Heart right ventricle (tissue), 16 donors: ENCODE data around the gene USP2. TPM values are rescaled to one million over a fixed set of nuclear protein-coding genes. Genes with fewer than 3 reads are reported as not detected.
A peak's percentile ranks its signal among the peaks of the same experiment; 100 is the strongest.

ENCODE experiments used
- ATAC-seq, 8 donors: fragments of 200-7000 bp; cut with Tn5 transposase; one replicate each; pipeline ENCODE4 v1.9.1; 2020; ENCODE audit warnings: mild to moderate bottlenecking in 8 of 8, moderate library complexity in 8 of 8, moderate number of reproducible peaks in 1 of 8
- DNase-seq, 2 donors: peaks; one replicate each; pipeline ENCODE4 v3.0.0-alpha.2; 2020
- H3K27ac ChIP-seq, 10 donors: fragments of 200-600 bp; sonication (generic) in 2 of 10; one replicate each; pipeline versions ENCODE4 v1.5.0 to v1.8.0; 2020 to 2022; ENCODE audit warnings: mild to moderate bottlenecking in 3 of 10
- H3K27me3 ChIP-seq, 7 donors: fragments of 200-600 bp; one replicate each; pipeline ENCODE4 v1.8.0; 2021 to 2022; ENCODE audit warnings: mild to moderate bottlenecking in 2 of 7
- H3K36me3 ChIP-seq, 9 donors: fragments of 200-600 bp; sonication (generic) in 1 of 9; one replicate each; pipeline versions ENCODE4 v1.5.0 to v1.8.0; 2020 to 2022; ENCODE audit warnings: mild to moderate bottlenecking in 2 of 9
- H3K4me1 ChIP-seq, 9 donors: fragments of 200-600 bp; sonication (generic) in 1 of 9; one replicate each; pipeline versions ENCODE4 v1.5.0 to v1.8.0; 2020 to 2022; ENCODE audit warnings: mild to moderate bottlenecking in 4 of 9
- H3K4me3 ChIP-seq, 10 donors: fragments of 200-600 bp; sonication (generic) in 2 of 10; one replicate each; pipeline versions ENCODE4 v1.5.0 to v1.8.0; 2020 to 2022; ENCODE audit warnings: mild to moderate bottlenecking in 7 of 10, moderate library complexity in 2 of 10
- H3K9me3 ChIP-seq, 11 donors: fragments of 200-600 bp in 10 of 11; sonication (generic) in 2 of 11; one replicate each; pipeline versions ENCODE4 v1.5.0 to v1.8.0; 2013 to 2022; ENCODE audit warnings: mild to moderate bottlenecking in 2 of 11, control low read depth in 1 of 11, moderate library complexity in 1 of 11
- CTCF ChIP-seq, 9 donors: fragments of 200-600 bp; sonication (generic) in 2 of 9; IDR thresholded peaks; one replicate each; pipeline versions ENCODE4 v1.5.0 to v1.8.0; 2021 to 2022; ENCODE audit warnings: antibody characterized with exemption in 9 of 9, mild to moderate bottlenecking in 5 of 9, moderate library complexity in 1 of 9
- WGBS, 2 donors: extraction: QIAGEN DNeasy Blood & Tissue Kit; methylation state at CpG; one replicate each; pipeline ENCODE4 v1.1.7; 2013; ENCODE audit warnings: inconsistent platforms in 1 of 2; 5-methylcytosine and 5-hydroxymethylcytosine counted together
- intact Hi-C, 10 donors: fragments of 100-400 bp; cut with DNase I; formaldehyde crosslinking; loops; one replicate each; pipeline versions ENCODE4 v1.11.1 to v1.14.2; 2022
- polyA plus RNA-seq, 2 donors: library from polyadenylated mRNA; stranded (reverse); fragments of 200-250 nt; gene quantifications; one replicate each; pipeline ENCODE4 v1.2.3, GENCODE V29; 2013
- total RNA-seq, 10 donors: library from RNA; stranded (reverse); fragmentation: NEBNext Ultra II Directional in 3 of 10; extraction: Animal tissue kit (Norgen Biotek cat#: 25700) in 3 of 10; gene quantifications; one replicate each; pipeline versions ENCODE4 v1.2.1 to v1.2.4, GENCODE V29; 2021 to 2023
- donor health status: Arrhythmogenic right ventricular cardiomyopathy.
- donor health status: ischemic (EF 13 %, LVEDD 7.1; RV severe dilation, severe dysfunction).
- donor health status: healthy with polysubstance abuse.
- donor health status: DM: no; HTN: yes; CAD: no.
- donor health status: DM: no; HTN: no; CAD: no.
- donor health status: ischemic (EF 25% LVEDD 6.9; RV normal size, moderate dysfunction).
- donor health status: ischemic (EF 25% LVEDD 5.7; RV mildly dilated, moderate dysfunction).
- donor health status: healthy.
- donor health status: DM: yes; HTN: yes; CAD: no.
- donor health status: Ischemic cardiomyopathy.
- donor health status: ischemic (EF 35%, LVEDD 5.7; RV mildly dilated, moderate dysfunction).
- donor health status: nonischemic (EF 11% LVEDD 7.7; RV severe dilation, severe dysfunction).
- donor health status: DM: yes; HTN: yes; CAD: no.
- donor health status: PGD.
- donor health status: ischemic (EF 29% LVEDD 5.4; RV normal size, mild dysfunction).
- donor health status: nonischemic (EF 23%, LVEDD 6.1; RV moderate dilation, normal function).

USP2 gene
- total and polyA plus RNA-seq, 12 donors = 42.0 to 183 (median 130) TPM

- Histone ChIP-seq H3K27me3 (peaks cover 0 to 23% (median 0%) of the 10 kb centered on the region in 7 donors), H3K27ac (peak overlapping the region; percentile 79 to 98 (median 90)), H3K4me1 (peaks cover 32 to 100% (median 87%) of the 10 kb centered on the region in 9 donors), H3K4me3 (peak overlapping the region in 8 of 10 donors; percentile 8 to 32 (median 22)), H3K36me3 (no peaks in the 10 kb centered on the region), H3K9me3 (no peaks in the 10 kb centered on the region)
- no peak for DNase-seq
- peak in 3 of 8 donors; percentile 3 to 37 (median 15) for ATAC-seq
- TF ChIP-seq CTCF (IDR thresholded peaks at IDR 0.05) = no peak
- intact Hi-C loops = no loop called here
- WGBS, 2 donors = 46 to 61% methylated on average over 13 of the region's 13 CpGs
Measured at GRCh38 chr11:119369132-119369925, 12.2 kb downstream of the USP2 start.

- ATAC-seq (peak; percentile 11 to 54 (median 38)), DNase-seq (peak; percentile 69 to 83)
- no peak for TF ChIP-seq CTCF (IDR thresholded peaks at IDR 0.05)
- 33 to 40% methylated on average over 17 of the region's 17 CpGs for WGBS, 2 donors
- Histone ChIP-seq H3K9me3 (no peaks in the 10 kb centered on the region), H3K27me3 (peaks cover 0 to 31% (median 0%) of the 10 kb centered on the region in 7 donors), H3K27ac (peak overlapping the region; percentile 79 to 98 (median 90)), H3K36me3 (no peaks in the 10 kb centered on the region), H3K4me1 (peaks cover 33 to 97% (median 81%) of the 10 kb centered on the region in 9 donors), H3K4me3 (peak overlapping the region in 8 of 10 donors; percentile 8 to 32 (median 22))
- intact Hi-C loops = no loop called here
Measured at GRCh38 chr11:119368121-119369034, 13.1 kb downstream of the USP2 start.

GRCh38 chr11:119367661-119368120 lies 13.8 kb downstream of the USP2 start:
- 44 to 48% methylated on average over 9 of the region's 9 CpGs for WGBS, 2 donors
- Histone ChIP-seq H3K36me3 (no peaks in the 10 kb centered on the region), H3K4me3 (no peak overlapping the region), H3K27me3 (peaks cover 0 to 38% (median 0%) of the 10 kb centered on the region in 7 donors), H3K27ac (peak overlapping the region; percentile 79 to 98 (median 90)), H3K9me3 (no peaks in the 10 kb centered on the region), H3K4me1 (peaks cover 28 to 97% (median 80%) of the 10 kb centered on the region in 9 donors)
- ATAC-seq = no peak
- no peak for TF ChIP-seq CTCF (IDR thresholded peaks at IDR 0.05)
- no peak for DNase-seq
- intact Hi-C loops = no loop called here
